Measurements from ENCODE around the gene EXOSC10. TPM values are rescaled to one million over a fixed set of nuclear protein-coding genes. Genes with fewer than 3 reads are reported as not detected.

The EXOSC10 gene
- total and polyA plus RNA-seq, 2 of the 13 experiments (the other 11 are each of a cell fraction or from before 2014, with no cell fraction given), result 48.4 to 67.6 TPM

DNA sequence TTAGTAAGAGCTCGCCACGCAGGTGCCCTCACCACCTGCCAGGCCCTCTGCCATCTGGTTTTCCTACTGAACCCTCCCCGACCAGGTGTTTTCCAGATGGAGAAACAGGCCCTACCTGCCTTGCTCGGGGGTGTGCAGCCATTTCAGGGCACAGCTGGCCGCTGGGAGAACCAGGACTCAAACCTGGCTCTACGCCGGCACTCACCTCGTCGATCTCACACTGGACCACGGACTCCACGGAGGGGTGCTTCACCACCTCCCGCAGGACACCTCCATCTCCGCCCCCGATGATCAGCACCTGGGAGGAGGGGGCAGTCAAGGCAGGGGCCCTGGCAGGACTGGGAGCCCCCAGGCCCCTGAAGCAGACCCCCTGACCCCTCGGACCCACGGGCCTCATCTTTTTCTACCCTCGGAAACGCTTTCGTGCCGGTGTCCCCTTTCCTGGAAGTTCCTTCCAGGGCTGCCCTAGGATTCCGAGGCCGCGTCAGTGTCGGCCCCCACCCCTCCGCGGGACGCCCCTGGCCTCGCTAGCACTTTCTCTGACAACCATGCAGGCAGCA lies 41.0 kb downstream of the EXOSC10 start:
- 15% methylated on average over 14 of the region's 28 CpGs for WGBS (ENCODE audit: low lambda C conversion rate)
- H3K79me2 ChIP-seq (ENCODE audit: insufficient read depth, low read length), result peaks cover 16% of the 10 kb centered on the region
- peaks cover 39% of the 10 kb centered on the region for H3K4me1 ChIP-seq (ENCODE audit: insufficient read depth, low read length)
- peak overlapping the region; percentile 85 to 97 (median 86) for H3K4me3 ChIP-seq (replicated peaks in 1 of 3; ENCODE audit: insufficient read depth in 1 of 3, low read depth in 2 of 3, low read length in 3 of 3)
- intact Hi-C loops (cut with micrococcal nuclease; ENCODE audit: unreplicated experiment), result no loop called here
- H2AFZ ChIP-seq (ENCODE audit: low read length), result no peak overlapping the region
- H3K27me3 ChIP-seq (ENCODE audit: control insufficient read depth in 1 of 2, insufficient read depth in 2 of 2, low read length in 2 of 2), result no peaks in the 10 kb centered on the region; a peak in 1 of 5 replicates
- peak overlapping the region; percentile 73 for H3K27ac ChIP-seq (ENCODE audit: extremely low read length, insufficient read depth, low read length)
- BruUV-seq (replicated peaks), result TSS peak; percentile 54
- no peaks in the 10 kb centered on the region for H3K9me3 ChIP-seq (ENCODE audit: low read length)
- POLR2A ChIA-PET, result interaction anchor here (2.6 kb wide), 1 partner anchor 12 kb away, joined by 11 read pairs; the partner anchor contains the start of gene MASP2
- peak overlapping the region; percentile 89 for H3K4me2 ChIP-seq (ENCODE audit: low read depth, low read length)
- CTCF ChIA-PET (ENCODE audit: low intra/inter-chr PET ratio, low total read pairs), result no interaction called here
- FAIRE-seq (no peak), ATAC-seq (no peak), DNase-seq (ENCODE audit: low spot score) (no peak)
- H3K9ac ChIP-seq (ENCODE audit: insufficient read depth, low read depth, low read length), result peak overlapping the region; percentile 91
- in situ Hi-C loops (cut with HindIII; ENCODE audit: extremely low pct_ligation_motif_present, low pct_unique_long_range_greater_than_20kb), result no loop called here
- peaks cover 1% of the 10 kb centered on the region; the same call in 1 of the 2 replicates for H4K20me1 ChIP-seq (ENCODE audit: insufficient read depth, low read length)
- peaks cover 5 to 31% of the 10 kb centered on the region in 2 experiments; a peak in 4 of 5 replicates for H3K36me3 ChIP-seq (replicated peaks in 1 of 2; ENCODE audit: control insufficient read depth in 1 of 2, insufficient read depth in 2 of 2, low read length in 2 of 2)
- TF ChIP-seq HNRNPH1 (optimal IDR thresholded peaks at IDR 0.05; ENCODE audit: low read depth, low read length) (no peak), TMF1 (CRISPR knock-in tag; IDR thresholded peaks at IDR 0.05; ENCODE audit: low read depth) (0 out of 2 replicates have a peak, but pooled peaks have one; percentile 32), HNRNPL (IDR thresholded peaks at IDR 0.05; ENCODE audit: low read depth, low read length) (0 out of 2 replicates have a peak, but pooled peaks have one; percentile 20), ZSCAN9 (CRISPR knock-in tag; IDR thresholded peaks at IDR 0.05; ENCODE audit: borderline replicate concordance) (0 out of 2 replicates have a peak, but pooled peaks have one; percentile 26), ZFP36L2 (CRISPR knock-in tag; IDR thresholded peaks at IDR 0.05) (no peak), ATF7 (IDR thresholded peaks at IDR 0.05) (no peak), ATF7 (CRISPR knock-in tag; IDR thresholded peaks at IDR 0.05) (no peak), EEA1 (CRISPR knock-in tag; IDR thresholded peaks at IDR 0.05; ENCODE audit: borderline replicate concordance) (0 out of 2 replicates have a peak, but pooled peaks have one; percentile 29), AGO1 (IDR thresholded peaks at IDR 0.05; ENCODE audit: low read depth, low read length, poor library complexity, severe bottlenecking) (peak; percentile 18), NR3C1 (CRISPR knock-in tag; IDR thresholded peaks at IDR 0.05) (0 out of 2 replicates have a peak, but pooled peaks have one; percentile 58)
- TF ChIP-seq, protein P1, sequence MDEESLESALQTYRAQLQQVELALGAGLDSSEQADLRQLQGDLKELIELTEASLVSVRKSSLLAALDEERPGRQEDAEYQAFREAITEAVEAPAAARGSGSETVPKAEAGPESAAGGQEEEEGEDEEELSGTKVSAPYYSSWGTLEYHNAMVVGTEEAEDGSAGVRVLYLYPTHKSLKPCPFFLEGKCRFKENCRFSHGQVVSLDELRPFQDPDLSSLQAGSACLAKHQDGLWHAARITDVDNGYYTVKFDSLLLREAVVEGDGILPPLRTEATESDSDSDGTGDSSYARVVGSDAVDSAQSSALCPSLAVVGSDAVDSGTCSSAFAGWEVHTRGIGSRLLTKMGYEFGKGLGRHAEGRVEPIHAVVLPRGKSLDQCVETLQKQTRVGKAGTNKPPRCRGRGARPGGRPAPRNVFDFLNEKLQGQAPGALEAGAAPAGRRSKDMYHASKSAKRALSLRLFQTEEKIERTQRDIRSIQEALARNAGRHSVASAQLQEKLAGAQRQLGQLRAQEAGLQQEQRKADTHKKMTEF (CRISPR knock-in tag; IDR thresholded peaks at IDR 0.05), result no peak
- TF ChIP-seq, protein P2, sequence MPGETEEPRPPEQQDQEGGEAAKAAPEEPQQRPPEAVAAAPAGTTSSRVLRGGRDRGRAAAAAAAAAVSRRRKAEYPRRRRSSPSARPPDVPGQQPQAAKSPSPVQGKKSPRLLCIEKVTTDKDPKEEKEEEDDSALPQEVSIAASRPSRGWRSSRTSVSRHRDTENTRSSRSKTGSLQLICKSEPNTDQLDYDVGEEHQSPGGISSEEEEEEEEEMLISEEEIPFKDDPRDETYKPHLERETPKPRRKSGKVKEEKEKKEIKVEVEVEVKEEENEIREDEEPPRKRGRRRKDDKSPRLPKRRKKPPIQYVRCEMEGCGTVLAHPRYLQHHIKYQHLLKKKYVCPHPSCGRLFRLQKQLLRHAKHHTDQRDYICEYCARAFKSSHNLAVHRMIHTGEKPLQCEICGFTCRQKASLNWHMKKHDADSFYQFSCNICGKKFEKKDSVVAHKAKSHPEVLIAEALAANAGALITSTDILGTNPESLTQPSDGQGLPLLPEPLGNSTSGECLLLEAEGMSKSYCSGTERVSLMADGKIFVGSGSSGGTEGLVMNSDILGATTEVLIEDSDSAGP (CRISPR knock-in tag; IDR thresholded peaks at IDR 0.05; ENCODE audit: borderline replicate concordance), result 0 out of 2 replicates have a peak, but pooled peaks have one; percentile 1
- TF ChIP-seq, protein P3, sequence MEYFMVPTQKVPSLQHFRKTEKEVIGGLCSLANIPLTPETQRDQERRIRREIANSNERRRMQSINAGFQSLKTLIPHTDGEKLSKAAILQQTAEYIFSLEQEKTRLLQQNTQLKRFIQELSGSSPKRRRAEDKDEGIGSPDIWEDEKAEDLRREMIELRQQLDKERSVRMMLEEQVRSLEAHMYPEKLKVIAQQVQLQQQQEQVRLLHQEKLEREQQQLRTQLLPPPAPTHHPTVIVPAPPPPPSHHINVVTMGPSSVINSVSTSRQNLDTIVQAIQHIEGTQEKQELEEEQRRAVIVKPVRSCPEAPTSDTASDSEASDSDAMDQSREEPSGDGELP (IDR thresholded peaks at IDR 0.05; ENCODE audit: borderline replicate concordance, low read depth), result peak; percentile 45; the same call in 1 of the 2 replicates

Data from HepG2 (cell line).